C1 segment of cervical spinal cord (tissue), 14 donors: ENCODE measurements around the gene CRKL.

ENCODE experiments used
- DNase-seq, 14 donors: peaks; one replicate each; lab custom pipeline; 2025; lab: John Stamatoyannopoulos, UW

The CRKL gene

GRCh38 chr22:20980523-20980922 is 63.3 kb downstream of the CRKL start:
- DNase-seq = no peak

DNA sequence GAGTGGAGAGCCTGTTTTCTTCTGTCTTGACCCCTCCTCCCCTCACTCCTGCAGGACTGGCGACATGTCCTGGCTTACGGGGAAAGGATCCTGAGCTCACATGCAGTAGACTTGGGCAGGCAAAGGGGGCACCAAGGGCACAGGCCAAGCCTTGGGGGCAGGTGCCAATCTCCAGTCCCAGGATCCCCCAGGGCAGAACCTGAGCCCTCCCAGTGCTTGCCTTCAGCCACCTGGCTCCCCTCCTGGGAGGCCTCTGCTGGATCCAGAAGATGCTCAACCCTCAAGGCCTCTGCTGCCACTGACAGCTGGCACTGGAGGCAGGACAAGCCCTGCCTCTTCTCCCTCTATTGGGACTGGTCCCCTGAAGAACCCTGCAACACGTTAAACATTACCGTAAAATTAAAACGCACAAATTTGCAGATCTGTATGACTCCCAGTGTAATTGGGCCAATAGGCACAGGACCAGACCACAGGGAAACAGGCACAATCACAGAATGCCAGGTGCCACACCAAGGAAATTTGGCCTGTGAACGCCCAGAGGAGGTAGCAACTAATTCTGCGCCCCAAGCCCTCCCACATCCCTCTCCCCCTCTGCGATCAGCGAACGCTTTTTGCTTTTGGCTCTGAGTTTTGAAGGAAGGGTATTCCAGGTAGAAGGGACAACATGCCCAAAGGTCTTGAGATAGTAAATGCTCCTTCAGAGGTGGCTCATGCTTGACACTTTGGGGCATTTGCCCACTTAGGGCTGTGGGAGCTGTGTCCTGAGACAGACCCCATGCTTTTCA is 63.9 kb downstream of the CRKL start:
- no peak for DNase-seq

DNA sequence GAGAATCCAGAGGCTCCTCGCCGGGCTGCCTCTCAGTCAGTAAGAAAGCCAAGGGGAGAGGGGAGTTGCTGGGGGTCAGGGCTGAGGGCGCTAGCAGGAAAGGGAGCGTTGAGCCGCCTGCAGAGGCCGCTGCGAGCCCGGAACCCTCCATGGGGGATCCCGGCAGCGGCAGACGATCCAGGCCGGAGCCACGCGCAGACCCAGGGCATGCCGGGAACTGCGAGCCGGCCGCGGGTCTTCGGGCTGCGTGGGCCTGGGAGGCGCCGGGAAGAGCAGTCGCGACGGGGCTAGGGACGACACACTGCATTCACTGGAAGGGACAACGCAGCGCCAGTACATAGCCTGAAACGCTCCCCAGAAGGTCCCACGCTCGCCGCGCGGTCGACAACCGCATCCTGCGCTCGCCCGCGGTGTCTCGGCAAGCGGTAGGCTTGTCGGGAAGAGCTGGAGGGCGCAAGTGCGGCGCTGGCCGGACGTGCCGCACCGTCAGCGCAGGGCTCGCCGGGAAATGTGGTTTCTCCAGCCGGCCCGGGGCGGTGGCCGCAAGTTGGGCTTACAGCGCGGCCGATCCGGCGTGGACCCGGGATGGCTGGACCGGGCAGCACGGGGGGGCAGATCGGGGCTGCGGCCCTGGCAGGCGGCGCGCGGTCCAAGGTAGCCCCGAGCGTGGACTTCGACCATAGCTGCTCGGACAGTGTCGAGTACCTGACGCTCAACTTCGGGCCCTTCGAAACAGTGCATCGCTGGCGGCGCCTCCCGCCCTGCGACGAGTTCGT is 64.8 kb downstream of the CRKL start, which contains the start of gene LZTR1:
LZTR1 (plus strand) TSS at position 511 of the 776 bp plus-strand sequence; CDS start at position 586, 75 bp downstream.
- peak in 13 of 14 donors; percentile 82 to 98 (median 92) for DNase-seq

GRCh38 chr22:20982563-20982882 is 65.3 kb downstream of the CRKL start:
- no peak for DNase-seq

DNA sequence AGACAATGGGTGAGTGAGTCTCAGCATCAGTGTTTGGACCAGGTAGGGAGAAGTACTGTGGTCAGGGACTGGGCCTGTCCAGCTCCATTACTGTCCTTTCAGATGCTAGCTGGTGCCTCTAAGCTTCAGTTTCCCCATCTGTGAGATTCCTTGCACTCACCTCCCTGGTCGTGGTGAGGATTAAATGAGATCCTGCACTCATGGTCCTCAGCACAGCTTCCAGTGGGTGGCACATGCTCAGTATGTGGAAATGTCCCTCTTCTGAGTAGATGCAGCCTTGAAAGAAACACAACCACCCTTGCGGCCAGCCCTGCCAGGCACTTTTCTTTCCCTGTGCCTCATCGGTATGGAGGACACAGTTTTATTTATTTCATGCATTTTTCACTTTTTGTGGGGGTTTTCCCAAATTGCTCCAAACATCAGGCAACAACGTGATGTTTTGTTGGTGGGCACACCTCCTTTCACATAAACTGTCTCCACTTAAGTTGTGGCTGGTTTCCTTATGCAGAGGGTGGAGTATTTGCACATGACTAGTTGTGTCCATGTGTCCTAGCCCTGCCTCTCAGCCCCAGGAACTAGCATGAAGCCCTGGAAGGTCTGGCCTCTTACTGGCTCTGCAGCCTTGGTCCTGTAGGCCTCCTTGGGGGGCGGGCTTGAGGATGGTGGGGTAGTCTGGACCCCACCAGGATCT is 66.0 kb downstream of the CRKL start:
- DNase-seq = no peak

DNA sequence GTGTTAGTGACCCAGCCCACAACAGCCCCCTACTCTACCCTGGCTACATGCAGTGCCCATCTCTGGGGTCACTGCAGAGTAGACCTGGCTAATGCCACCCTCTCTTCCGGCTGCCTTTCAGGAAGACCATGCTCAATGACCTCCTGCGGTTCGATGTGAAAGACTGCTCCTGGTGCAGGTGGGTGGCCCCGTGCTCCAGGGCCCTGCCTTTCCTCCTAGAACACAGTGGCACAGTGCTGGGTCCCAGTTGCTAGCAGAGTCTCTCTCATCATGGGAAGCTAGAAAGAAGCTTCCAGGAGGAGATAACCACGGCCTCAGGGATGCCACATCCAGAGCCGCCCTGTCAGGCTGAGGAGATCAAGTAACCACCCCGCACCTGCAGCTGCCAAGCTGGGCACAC is 68.5 kb downstream of the CRKL start:
- no peak for DNase-seq

DNA sequence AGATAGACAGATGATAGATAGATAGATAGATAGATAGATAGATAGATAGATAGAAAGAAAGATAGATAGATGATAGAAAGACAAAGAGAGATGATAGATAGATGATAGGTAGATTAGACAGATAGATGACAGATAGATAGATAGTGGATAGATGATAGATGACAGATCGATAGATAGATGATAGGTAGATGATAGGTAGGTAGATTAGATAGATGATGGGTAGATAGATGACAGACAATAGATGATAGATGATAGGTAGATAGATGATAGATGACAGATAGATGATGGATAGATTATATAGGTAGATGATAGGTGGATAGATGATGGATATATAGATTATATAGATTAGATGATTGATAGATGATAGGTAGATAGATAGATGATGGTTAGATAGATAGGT is 69.2 kb downstream of the CRKL start:
- DNase-seq = no peak

DNA sequence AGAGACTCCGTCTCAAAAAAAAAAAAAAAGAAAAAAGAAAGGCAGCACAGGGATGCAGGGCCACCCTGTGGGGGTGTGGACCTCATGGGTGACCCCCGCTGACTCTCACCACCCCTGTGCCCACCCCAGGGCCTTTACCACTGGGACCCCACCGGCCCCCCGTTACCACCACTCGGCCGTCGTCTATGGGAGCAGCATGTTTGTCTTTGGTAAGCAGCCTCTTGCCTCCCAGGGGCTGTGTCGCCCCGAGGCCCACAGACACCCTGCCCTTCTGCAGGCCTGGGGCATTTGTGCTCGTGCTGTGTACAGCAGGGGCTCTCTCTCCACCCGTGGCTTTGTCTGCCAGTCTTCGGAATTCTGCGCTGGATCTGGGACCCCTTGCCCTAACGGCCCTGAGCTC is 70.2 kb downstream of the CRKL start:
- no peak for DNase-seq

- no peak for DNase-seq
Observed at GRCh38 chr22:20988573-20989322, 71.5 kb downstream of the CRKL start.

GRCh38 chr22:20989323-20990138 is 72.3 kb downstream of the CRKL start:
- no peak for DNase-seq

DNA sequence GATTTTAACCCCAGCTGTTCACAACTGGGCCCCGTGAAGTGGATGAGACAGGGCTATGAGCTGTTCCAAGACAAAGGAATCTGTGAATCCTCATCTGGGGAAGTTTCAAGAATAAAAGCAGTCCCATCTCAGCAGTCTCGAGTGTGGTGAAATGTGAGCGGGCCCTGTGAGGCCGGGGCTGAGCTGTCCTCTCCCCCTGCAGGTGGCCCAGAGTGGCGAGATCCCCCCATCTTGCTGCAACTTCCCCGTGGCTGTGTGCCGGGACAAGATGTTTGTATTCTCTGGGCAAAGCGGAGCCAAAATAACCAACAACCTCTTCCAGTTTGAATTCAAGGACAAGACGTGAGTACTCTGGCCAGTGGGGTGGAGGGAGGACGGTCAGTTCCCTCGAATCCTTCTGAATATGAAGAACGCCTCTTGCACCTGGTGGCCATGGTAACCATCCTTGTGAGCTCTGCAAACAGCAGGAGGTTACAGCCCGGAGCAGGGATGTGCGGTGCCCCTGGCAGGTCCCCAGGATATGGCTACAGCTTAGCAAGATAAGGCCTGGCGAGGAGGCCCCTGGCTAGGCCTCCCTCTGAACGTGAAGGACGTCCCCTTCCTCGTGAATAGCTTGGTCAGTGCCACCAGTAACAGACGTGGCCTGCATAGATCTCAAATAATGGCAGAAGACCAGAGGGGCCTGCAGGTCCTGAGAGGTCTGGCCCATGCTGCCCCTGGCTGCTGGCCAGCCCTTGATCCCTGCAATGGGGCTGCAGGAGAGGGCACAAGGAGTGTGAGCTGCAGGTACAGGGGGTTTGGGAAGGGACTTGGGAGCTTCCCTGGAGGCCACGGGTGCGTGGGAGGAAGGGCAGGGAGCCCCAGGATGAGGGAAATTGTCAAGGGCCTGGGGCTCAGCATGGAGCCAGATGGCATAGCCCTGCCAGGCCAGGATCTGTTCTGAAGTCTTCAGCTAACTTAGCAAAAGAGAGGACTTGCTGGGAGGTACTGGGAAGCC is 73.3 kb downstream of the CRKL start:
- no peak for DNase-seq

- DNase-seq = no peak
Observed at GRCh38 chr22:20991252-20992055, 74.2 kb downstream of the CRKL start.

DNA sequence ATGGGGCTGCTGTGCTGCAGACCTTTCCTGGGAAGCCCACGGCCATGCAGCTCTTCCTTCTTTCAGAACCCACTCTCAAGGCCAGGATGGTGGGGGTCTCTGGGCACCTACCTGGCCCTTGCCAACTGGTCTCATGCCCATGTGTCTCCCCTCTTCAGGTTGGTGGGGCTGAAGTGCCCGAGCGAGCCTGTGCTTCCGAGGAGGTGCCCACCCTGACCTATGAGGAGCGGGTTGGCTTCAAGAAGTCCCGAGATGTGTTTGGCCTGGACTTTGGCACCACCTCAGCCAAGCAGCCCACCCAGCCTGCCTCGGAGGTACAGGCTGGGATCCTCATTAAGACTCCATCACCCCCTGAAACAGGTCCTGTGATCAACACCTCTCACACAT is 74.8 kb downstream of the CRKL start:
- DNase-seq = no peak

- peak in 1 of 14 donors; percentile 39 for DNase-seq
Observed at GRCh38 chr22:20992456-20993303, 75.5 kb downstream of the CRKL start.

- DNase-seq = no peak
Observed at GRCh38 chr22:20993304-20994127, 76.3 kb downstream of the CRKL start.

- DNase-seq = no peak
Observed at GRCh38 chr22:20994128-20994901, 77.1 kb downstream of the CRKL start.
